H7 (cell line): Measurements from ENCODE around the gene FIBCD1. TPM values are rescaled to one million over a fixed set of nuclear protein-coding genes. Genes with fewer than 3 reads are reported as not detected.

Source experiments
- DNase-seq: peaks from one replicate; pipeline ENCODE4 v3.0.0; 2012
- H3K27me3 ChIP-seq: 2 replicates; pipeline ENCODE4 v1.6.0; 2011; ENCODE audit warnings: mild to moderate bottlenecking, low read length; ENCODE audit not compliant: control insufficient read depth, insufficient read depth
- H3K36me3 ChIP-seq: replicated peaks from 2 replicates; pipeline ENCODE4 v1.5.1; 2011; ENCODE audit warnings: low read length; ENCODE audit not compliant: control insufficient read depth, insufficient read depth
- H3K4me3 ChIP-seq: 2 replicates; pipeline ENCODE4 v1.5.1; 2011; ENCODE audit warnings: low read depth, mild to moderate bottlenecking, control low read depth, low read length, moderate library complexity; ENCODE audit not compliant: insufficient read depth
- total RNA-seq: library from RNA; depleted of rRNA; stranded (reverse); fragments of >200 nt; shearing (Covaris generic); gene quantifications from 2 replicates; pipeline ENCODE4 v1.2.3, GENCODE V29; 2014

Gene FIBCD1
- total RNA-seq, 1 experiment from 2014 or later: 6.2 TPM

- DNase-seq: peak; percentile 42
- H3K4me3 ChIP-seq: no peak overlapping the region
Observed at GRCh38 chr9:130930804-130931349, 8.2 kb downstream of the FIBCD1 start.

GRCh38 chr9:130930132-130930803 is 8.8 kb downstream of the FIBCD1 start:
- Histone ChIP-seq H3K4me3 (no peak overlapping the region), H3K27me3 (no peaks in the 10 kb centered on the region; the same call in 1 of the 2 replicates), H3K36me3 (no peaks in the 10 kb centered on the region)
- DNase-seq: peak; percentile 56

More at GRCh38 chr9:130930804-130931349, 8.2 kb downstream of the FIBCD1 start:
- H3K27me3 ChIP-seq: no peaks in the 10 kb centered on the region; the same call in 1 of the 2 replicates
- no peaks in the 10 kb centered on the region for H3K36me3 ChIP-seq

- H3K36me3 ChIP-seq: no peaks in the 10 kb centered on the region
- no peak overlapping the region for H3K4me3 ChIP-seq
- peak; percentile 62 for DNase-seq
- no peaks in the 10 kb centered on the region; the same call in 1 of the 2 replicates for H3K27me3 ChIP-seq
Observed at GRCh38 chr9:130929571-130930038, 9.4 kb downstream of the FIBCD1 start.

GRCh38 chr9:130927995-130928900 is 10.8 kb downstream of the FIBCD1 start:
- no peak for DNase-seq
- Histone ChIP-seq H3K36me3 (no peaks in the 10 kb centered on the region), H3K4me3 (no peak overlapping the region), H3K27me3 (no peaks in the 10 kb centered on the region; the same call in 1 of the 2 replicates)

GRCh38 chr9:130927338-130927737 is 11.7 kb downstream of the FIBCD1 start:
- Histone ChIP-seq H3K27me3 (no peaks in the 10 kb centered on the region), H3K36me3 (no peaks in the 10 kb centered on the region), H3K4me3 (no peak overlapping the region)
- DNase-seq: no peak

GRCh38 chr9:130925050-130925678 is 13.9 kb downstream of the FIBCD1 start:
- DNase-seq: no peak
- H3K36me3 ChIP-seq: no peaks in the 10 kb centered on the region
- no peak overlapping the region for H3K4me3 ChIP-seq

GRCh38 chr9:130924448-130924788 is 14.6 kb downstream of the FIBCD1 start:
- H3K36me3 ChIP-seq: no peaks in the 10 kb centered on the region
- no peak overlapping the region for H3K4me3 ChIP-seq
- DNase-seq: no peak
- H3K27me3 ChIP-seq: no peaks in the 10 kb centered on the region

More at GRCh38 chr9:130925050-130925678, 13.9 kb downstream of the FIBCD1 start:
- H3K27me3 ChIP-seq: no peaks in the 10 kb centered on the region

- no peaks in the 10 kb centered on the region for H3K36me3 ChIP-seq
- no peaks in the 10 kb centered on the region for H3K27me3 ChIP-seq
- peak; percentile 85 for DNase-seq
- no peak overlapping the region for H3K4me3 ChIP-seq
Observed at GRCh38 chr9:130923611-130924447, 15.2 kb downstream of the FIBCD1 start.

- DNase-seq: no peak
- H3K27me3 ChIP-seq: no peaks in the 10 kb centered on the region
- no peaks in the 10 kb centered on the region for H3K36me3 ChIP-seq
- no peak overlapping the region for H3K4me3 ChIP-seq
Observed at GRCh38 chr9:130922893-130923610, 16.0 kb downstream of the FIBCD1 start.

GRCh38 chr9:130921989-130922892 is 16.8 kb downstream of the FIBCD1 start:
- no peak for DNase-seq
- Histone ChIP-seq H3K4me3 (no peak overlapping the region), H3K36me3 (no peaks in the 10 kb centered on the region), H3K27me3 (no peaks in the 10 kb centered on the region)

- no peak for DNase-seq
- Histone ChIP-seq H3K36me3 (no peaks in the 10 kb centered on the region), H3K27me3 (no peaks in the 10 kb centered on the region), H3K4me3 (no peak overlapping the region)
Observed at GRCh38 chr9:130921300-130921988, 17.6 kb downstream of the FIBCD1 start.

- no peak for DNase-seq
- Histone ChIP-seq H3K36me3 (no peaks in the 10 kb centered on the region), H3K4me3 (no peak overlapping the region), H3K27me3 (no peaks in the 10 kb centered on the region)
Observed at GRCh38 chr9:130920762-130921299, 18.2 kb downstream of the FIBCD1 start.
